Endometrium (tissue), 2 donors: ENCODE data around the gene PARD6G.
"Not testable (repeated sequence)": the region's sequence is repeated elsewhere in the genome, so short reads cannot be mapped to it uniquely, and the experiment has no call there.

ENCODE experiments used
- FAIRE-seq: peaks from 2 replicates; lab custom pipeline; 2012; peaks lifted over from hg19 to GRCh38; lab: Jason Lieb, UNC
- donor health status: control.
- donor health status: control.

The PARD6G gene

DNA sequence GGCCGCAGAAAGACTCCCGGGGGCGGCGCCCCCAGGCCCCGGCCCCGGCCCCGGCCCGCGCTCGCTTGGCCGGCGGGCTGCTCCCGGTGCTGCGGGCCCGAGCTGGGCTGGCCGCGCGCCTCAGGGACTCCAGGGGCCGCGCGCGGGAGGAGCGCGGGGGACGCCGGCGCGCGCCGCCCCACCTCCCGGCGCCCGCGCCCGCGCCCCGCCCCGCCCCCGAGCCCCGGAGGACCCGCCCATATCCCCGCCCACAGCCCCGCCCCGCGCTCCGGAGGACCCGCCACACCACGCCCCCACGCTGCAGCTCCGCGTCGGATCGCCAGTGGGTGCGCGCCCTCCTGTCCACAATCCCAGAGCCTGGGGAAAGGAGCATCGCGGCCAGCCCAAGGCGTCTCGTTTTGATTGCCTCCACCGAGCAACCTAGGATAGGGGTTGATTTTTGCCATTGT, at the start of gene PARD6G:
Gene PARD6G, minus strand, starts transcription at position 122 of the 449 bp plus-strand sequence. CDS start 166 bp downstream, outside the sequence.
- FAIRE-seq = no peak

- not testable (repeated sequence) for FAIRE-seq
These were observed 15.1 kb upstream of the PARD6G start for GRCh38 chr18:80262241-80263033.

- no peak for FAIRE-seq
These were observed 12.3 kb upstream of the PARD6G start for GRCh38 chr18:80259610-80260009.

GRCh38 chr18:80258640-80259039, 11.3 kb upstream of the PARD6G start:
- no peak for FAIRE-seq

DNA sequence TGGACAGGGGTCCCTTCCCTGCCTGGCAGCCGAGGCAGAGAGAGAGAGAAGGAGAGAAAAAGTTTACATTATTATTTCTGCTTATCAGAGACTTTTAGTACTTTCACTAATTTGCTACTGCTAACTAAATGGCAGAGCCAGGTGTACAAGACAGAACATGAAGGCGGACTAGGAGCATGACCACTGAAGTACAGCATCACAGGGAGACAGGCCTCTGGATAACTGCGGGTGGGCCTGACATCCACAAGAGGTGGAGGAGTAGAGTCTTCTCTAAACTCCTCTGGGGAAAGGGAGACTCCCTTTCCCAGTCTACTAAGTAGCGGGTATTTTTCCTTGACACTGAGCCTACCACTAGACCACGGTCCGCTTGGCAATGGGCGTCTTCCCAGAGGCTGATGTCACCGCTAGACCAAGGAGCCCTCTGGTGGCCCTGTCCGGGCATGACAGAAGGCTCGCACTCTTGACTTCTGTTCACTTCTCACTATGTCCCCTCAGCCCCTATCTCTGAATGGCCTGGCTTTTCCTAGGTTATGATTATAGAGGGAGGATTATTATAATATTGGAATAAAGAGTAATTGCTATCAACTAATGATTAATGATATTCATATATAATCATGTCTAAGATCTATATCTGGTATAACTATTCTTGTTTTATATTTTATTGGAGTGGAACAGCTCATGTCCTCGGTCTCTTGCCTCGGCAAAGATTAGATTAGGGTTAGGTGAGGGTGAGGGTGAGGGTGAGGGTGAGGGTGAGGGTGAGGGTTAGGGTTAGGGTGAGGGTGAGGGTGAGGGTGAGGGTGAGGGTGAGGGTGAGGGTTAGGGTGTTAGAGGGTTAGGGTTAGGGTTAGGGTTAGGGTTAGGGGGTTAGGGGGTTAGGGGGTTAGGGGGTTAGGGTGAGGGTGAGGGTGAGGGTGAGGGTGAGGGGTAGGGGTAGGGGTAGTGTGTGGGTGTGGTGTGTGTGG, 10.5 kb upstream of the PARD6G start:
- FAIRE-seq = not testable (repeated sequence)

- FAIRE-seq = no peak
These were observed 7.7 kb upstream of the PARD6G start for GRCh38 chr18:80254971-80255500.

GRCh38 chr18:80253871-80254492, 6.7 kb upstream of the PARD6G start:
- no peak for FAIRE-seq

DNA sequence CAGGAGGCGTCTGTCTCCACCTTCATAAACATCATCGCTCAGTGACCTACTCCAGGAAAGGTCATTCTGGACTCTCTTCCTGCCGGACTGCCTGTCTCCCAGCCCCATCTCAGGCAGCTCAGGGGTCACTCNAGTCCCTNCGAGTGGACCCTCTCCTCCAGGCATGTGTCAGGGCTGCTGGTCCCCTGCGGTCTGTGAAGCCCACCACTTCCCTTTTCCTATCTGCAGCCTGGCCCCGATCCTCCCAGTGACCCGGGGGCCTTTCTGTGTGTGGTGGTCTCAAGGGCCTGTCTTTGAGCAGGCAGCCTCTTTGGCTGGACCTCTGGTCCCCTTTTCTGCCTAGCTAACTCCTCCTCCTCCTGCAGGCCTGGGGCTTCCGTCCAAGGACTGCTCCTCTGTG, 5.9 kb upstream of the PARD6G start:
- FAIRE-seq = no peak

DNA sequence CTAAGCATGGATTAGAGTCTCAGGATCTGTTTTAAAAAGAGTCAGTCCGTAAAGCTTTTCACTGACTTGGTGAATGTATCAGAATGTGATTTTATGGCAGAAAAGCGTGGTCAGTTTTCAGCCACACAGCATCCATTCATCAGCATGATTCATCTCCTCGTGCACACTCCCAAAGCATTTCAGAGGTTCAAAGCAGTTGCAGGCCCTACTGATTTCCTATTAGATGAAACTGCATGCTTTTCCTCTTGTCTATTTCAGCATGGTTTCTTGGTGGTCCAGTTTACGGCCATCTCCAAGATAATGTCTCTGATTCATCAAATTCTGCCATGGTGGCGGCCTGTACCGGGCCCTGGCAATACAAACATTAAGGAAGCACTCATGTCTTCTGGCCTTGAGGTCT, 4.8 kb upstream of the PARD6G start:
- FAIRE-seq = no peak

DNA sequence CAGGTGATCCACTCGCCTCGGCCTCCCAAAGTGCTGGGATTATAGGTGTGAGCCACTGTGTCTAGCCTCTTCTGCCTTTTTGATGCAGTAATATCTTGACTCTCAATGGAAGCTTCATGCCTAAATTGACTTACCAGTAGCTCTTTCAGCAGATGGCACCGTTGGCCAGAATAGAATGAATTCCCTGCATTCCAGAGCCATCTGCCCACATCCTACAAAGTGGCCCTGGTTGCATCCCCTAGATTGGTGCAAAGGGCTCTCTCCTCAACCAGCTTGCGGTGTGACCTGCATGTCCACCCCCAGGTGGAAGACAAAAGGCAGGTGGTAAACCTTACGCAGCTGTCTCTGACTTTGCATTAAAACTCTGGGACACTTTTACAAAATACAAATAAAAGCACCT, 4.4 kb upstream of the PARD6G start:
- no peak for FAIRE-seq

DNA sequence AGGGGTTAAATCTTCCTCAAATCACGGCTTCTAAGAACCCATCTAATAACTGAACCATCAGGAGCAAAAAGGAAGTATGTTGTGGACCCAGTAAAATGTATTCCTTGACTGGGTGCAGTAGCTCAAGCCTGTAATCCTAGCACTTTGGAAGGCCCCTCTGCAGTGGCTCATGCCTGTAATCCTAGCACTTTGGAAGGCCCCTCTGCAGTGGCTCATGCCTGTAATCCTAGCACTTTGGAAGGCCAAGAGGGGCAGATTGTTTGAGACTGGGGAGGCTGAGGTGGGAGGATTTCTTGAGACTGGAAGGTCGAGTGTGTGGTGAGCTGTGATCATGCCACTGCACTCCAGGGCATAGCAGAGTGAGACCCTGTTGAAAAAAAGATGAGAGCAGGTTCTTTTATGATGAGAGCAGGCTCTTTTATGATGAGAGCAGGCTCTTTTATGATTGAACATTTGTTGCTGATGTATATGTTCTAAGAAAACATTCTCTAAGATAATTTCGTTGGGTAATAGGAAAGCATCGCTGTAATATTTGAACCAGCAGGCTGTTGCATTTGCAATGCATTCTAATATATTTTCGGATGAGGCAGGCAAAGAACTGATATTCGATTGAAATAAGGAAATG, 3.5 kb upstream of the PARD6G start:
- no peak for FAIRE-seq

DNA sequence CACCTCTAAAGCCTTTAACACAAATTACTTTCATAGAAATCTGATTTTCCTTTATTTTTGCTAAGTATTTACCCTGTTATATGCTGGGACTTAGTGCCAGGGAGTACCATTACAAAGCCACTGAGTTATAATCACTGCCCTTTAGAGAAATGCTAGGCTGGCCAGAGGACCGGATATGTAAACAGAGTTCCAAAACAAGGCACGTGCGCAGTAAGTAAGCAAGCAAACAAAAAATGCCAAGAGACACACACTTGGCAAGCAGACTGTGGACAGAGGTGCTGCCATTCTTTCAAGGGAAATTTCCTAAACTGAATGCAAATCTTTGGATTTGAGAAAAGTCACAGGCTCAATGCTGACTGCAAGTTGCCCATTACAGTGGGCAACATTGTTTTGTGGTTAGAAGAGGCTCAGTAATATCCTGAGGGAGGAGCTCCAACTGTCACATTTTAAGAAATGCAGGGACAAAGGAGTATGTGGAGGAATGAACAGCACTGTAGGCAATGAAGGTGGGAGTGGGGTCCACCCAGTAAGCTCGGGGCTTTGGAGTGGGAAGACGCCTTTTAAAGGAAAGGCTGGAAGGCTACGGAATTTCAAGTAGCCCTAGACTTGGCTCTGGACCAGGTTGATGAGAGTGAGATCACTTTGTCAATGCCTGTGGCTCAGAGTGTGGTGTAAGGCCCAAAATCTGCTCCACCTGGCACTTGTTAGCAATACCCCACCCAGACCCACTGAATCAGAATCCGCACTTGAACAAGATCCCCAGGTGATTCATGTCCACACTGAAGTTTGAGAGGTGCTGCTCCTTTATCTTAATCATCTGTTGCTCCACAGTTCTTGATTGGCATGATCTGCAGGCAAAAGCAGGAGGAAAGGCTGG, 2.1 kb upstream of the PARD6G start:
- no peak for FAIRE-seq

DNA sequence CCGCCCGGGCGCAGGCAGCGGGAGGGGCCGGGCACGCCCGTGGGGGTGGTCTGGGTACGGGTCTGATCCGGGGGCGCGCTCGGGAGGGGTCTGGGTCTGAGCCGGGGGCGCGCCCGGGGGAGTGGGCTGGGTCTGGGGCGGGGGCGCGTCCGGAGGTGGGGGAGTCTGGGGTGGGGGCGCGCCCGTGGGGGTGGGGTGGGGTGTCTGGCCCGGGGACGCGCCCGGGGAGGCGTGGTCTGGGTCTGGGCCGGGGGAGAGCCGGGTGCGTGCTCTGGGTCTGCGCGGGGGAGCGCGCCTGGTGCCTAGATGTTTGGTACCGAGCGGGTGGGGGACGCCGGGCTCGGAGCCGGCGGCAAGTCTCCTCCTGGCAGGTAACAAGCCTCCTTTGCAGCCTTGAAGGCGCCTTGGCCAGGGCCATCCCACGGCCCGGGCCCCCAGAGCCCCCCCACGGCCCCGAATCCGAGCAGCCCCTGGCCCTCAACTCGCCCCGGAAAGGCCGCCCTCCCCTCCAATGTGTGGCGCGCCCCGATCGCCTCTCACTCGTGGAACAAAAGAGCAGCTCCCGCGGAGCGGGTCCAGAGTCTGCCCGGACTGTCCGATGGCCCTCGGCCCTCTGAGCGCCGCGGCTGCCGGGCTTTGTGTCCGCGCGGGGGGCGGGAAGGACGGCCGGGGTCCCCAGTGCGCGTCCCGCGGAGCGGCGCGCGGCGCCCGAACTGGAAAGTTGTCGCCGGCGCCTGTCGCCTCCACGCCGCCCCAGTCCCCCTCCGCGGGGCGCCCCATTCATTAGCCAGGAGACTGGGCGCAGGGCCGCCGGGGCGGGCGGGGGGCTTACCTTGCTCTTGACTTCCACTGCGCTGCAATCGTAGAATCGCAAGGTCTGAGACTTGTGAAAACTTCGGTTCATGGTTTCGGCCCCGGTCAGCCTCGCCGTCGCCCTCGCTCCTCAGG, 595 bp downstream of the PARD6G start:
- no peak for FAIRE-seq

DNA sequence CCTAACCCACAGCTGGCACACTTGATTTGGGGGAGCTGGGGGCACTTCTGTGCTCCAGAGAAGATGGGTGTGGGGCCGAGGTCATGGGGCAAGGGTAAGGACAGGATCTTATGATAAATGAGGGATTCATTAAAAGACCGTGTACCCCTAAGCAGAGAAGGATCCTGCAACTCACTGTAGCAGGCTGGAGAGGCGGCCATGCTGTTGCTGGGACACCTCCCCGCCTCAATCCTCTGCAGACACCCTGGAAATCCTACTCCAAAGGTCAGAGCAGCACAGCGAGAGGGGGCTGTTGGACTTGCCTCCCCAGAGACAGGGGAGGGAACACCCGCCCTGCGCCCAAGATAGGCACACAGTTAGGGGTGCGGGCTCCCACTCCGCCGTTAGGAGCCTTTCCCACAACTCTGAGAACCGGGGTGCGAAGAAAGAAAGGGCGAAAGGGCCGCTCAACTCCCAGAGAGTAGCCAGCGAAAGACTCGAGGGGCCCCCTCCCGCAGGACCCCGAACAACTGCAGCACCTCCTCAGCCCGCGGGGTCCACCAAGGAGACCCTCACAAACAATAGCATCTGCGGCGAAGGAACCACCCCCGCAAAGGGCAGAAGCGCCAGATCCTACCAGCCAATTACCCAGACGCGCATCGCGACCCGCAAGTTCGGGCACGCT, 1.4 kb downstream of the PARD6G start:
- FAIRE-seq = no peak

GRCh38 chr18:80244956-80245730, 2.2 kb downstream of the PARD6G start:
- FAIRE-seq = no peak

GRCh38 chr18:80244167-80244566, 3.1 kb downstream of the PARD6G start:
- no peak for FAIRE-seq

- FAIRE-seq = no peak
These were observed 4.1 kb downstream of the PARD6G start for GRCh38 chr18:80243204-80243603.
